Endothelial cell of umbilical vein (primary cell): ENCODE data around the gene SLCO3A1. TPM values are rescaled to one million over a fixed set of nuclear protein-coding genes. Genes with fewer than 3 reads are reported as not detected.

ENCODE experiments used
- BruUV-seq: library from RNA; stranded (reverse); fragments of 400-500 nt; replicated peaks from 2 replicates; lab custom pipeline; 2021; lab: Mats Ljungman, UMichigan
- CTCF ChIA-PET: fragments of 300-600, 350-600 bp; sonication (Branson Sonifier 250); formaldehyde crosslinking; loops from one replicate; lab custom pipeline; 2021; ENCODE audit warnings: antibody characterized with exemption, inconsistent platforms; lab: Charles Lee
- POLR2A ChIA-PET: fragments of 300-600, 350-600 bp; sonication (Branson Sonifier 250); formaldehyde crosslinking; loops from one replicate; lab custom pipeline; 2021; ENCODE audit warnings: antibody characterized with exemption, inconsistent platforms; lab: Charles Lee
- DNase-seq: peaks from one replicate; pipeline ENCODE4 v3.0.0-alpha.2; 2011; ENCODE audit warnings: low read depth, low spot score
- FAIRE-seq: peaks from 2 replicates; lab custom pipeline; 2011; peaks lifted over from hg19 to GRCh38; lab: Jason Lieb, UNC
- H2AFZ ChIP-seq: 2 replicates; pipeline ENCODE4 v1.6.0; 2012; ENCODE audit warnings: low read depth, low read length, control low read depth, inconsistent platforms
- H3K27ac ChIP-seq: 2 replicates; pipeline ENCODE4 v1.5.1; 2011; ENCODE audit warnings: low read depth, mild to moderate bottlenecking, control low read depth, low read length, moderate library complexity; ENCODE audit not compliant: insufficient read depth
- H3K27me3 ChIP-seq, 2 experiments: 2 replicates each; pipeline versions ENCODE4 v1.6.0 to v1.6.1; 2011; ENCODE audit warnings: low read length in 2 of 2, mixed read lengths in 1 of 2; ENCODE audit not compliant: control insufficient read depth in 2 of 2, insufficient read depth in 2 of 2
- H3K36me3 ChIP-seq, 2 experiments: 2 replicates in 1 of 2; 3 replicates in 1 of 2; pipeline ENCODE4 v1.5.1; 2011; ENCODE audit warnings: low read length in 2 of 2, mild to moderate bottlenecking in 1 of 2, moderate library complexity in 1 of 2; ENCODE audit not compliant: control insufficient read depth in 2 of 2, insufficient read depth in 2 of 2; ENCODE audit errors: extremely low read depth in 1 of 2
- H3K4me1 ChIP-seq: 3 replicates; pipeline ENCODE4 v1.5.1; 2011; ENCODE audit warnings: mild to moderate bottlenecking, low read length; ENCODE audit not compliant: control insufficient read depth, insufficient read depth; ENCODE audit errors: extremely low read depth
- H3K4me2 ChIP-seq: 2 replicates; pipeline ENCODE4 v1.6.1; 2011; ENCODE audit warnings: low read length, control low read depth, mixed read lengths; ENCODE audit not compliant: insufficient read depth
- H3K4me3 ChIP-seq, 3 experiments: fragments of 200-600 bp in 1 of 3; sonication (generic), shearing (Covaris generic) in 1 of 3; replicated peaks in 1 of 3; 2 replicates each; pipeline ENCODE4 v1.5.1; 2011 to 2016; ENCODE audit warnings: control low read depth in 3 of 3, low read length in 3 of 3, mild to moderate bottlenecking in 2 of 3, inconsistent platforms in 1 of 3, low read depth in 1 of 3, moderate library complexity in 1 of 3; ENCODE audit not compliant: insufficient read depth in 1 of 3
- H3K79me2 ChIP-seq: 2 replicates; pipeline ENCODE4 v1.6.0; 2012; ENCODE audit warnings: low read length, inconsistent platforms; ENCODE audit not compliant: control insufficient read depth, insufficient read depth
- H3K9ac ChIP-seq: replicated peaks from 2 replicates; pipeline ENCODE3; 2011; ENCODE audit warnings: low read length, control low read depth; ENCODE audit not compliant: insufficient read depth; ENCODE audit errors: extremely low read depth
- H3K9me1 ChIP-seq: replicated peaks from 3 replicates; pipeline ENCODE4 v1.6.0; 2011; ENCODE audit warnings: mild to moderate bottlenecking, low read length; ENCODE audit not compliant: control insufficient read depth, insufficient read depth; ENCODE audit errors: extremely low read depth
- H3K9me3 ChIP-seq: replicated peaks from 2 replicates; pipeline ENCODE4 v1.5.1; 2012; ENCODE audit warnings: low read length, inconsistent platforms; ENCODE audit not compliant: control insufficient read depth, insufficient read depth
- H4K20me1 ChIP-seq: replicated peaks from 2 replicates; pipeline ENCODE3; 2011; ENCODE audit warnings: mild to moderate bottlenecking, low read length; ENCODE audit not compliant: control insufficient read depth, insufficient read depth; ENCODE audit errors: extremely low read depth
- EZH2 ChIP-seq: IDR thresholded peaks from 2 replicates; pipeline ENCODE4 v1.6.1; 2012; ENCODE audit warnings: borderline replicate concordance, low read depth, mild to moderate bottlenecking, moderate library complexity, low read length, inconsistent platforms; ENCODE audit not compliant: severe bottlenecking
- FOS ChIP-seq: IDR thresholded peaks from 2 replicates; pipeline ENCODE4 v1.6.1; 2011; ENCODE audit warnings: mild to moderate bottlenecking, low read length, moderate library complexity, borderline replicate concordance; ENCODE audit not compliant: insufficient read depth
- GATA2 ChIP-seq: IDR thresholded peaks from 2 replicates; pipeline ENCODE4 v1.7.0; 2011; ENCODE audit warnings: low read depth, mild to moderate bottlenecking, moderate library complexity, mixed read lengths, low read length; ENCODE audit not compliant: insufficient read length, insufficient read depth
- JUN ChIP-seq: IDR thresholded peaks from 2 replicates; pipeline ENCODE4 v1.6.1; 2011; ENCODE audit warnings: borderline replicate concordance, low read depth; ENCODE audit not compliant: insufficient read length, insufficient read depth
- MYC ChIP-seq: IDR thresholded peaks from one replicate; pipeline ENCODE4 v1.6.1; 2011; ENCODE audit warnings: mild to moderate bottlenecking, low read depth, low read length
- POLR2A ChIP-seq: IDR thresholded peaks from 2 replicates; pipeline ENCODE4 v1.6.1; 2012; ENCODE audit warnings: low read depth, mild to moderate bottlenecking, control low read depth, low read length
- POLR2AphosphoS5 ChIP-seq: IDR thresholded peaks from 2 replicates; pipeline ENCODE4 v1.6.1; 2012; ENCODE audit warnings: low read depth, mild to moderate bottlenecking, control low read depth, low read length, moderate library complexity; ENCODE audit not compliant: insufficient read depth
- dilution Hi-C: fragments of 300-500 bp; cut with MboI; formaldehyde crosslinking; loops from one replicate; pipeline ENCODE4 v1.15.0; 2019; ENCODE audit warnings: low sequenced_read_pairs; ENCODE audit not compliant: extremely low pct_ligation_motif_present
- intact Hi-C: fragments of 100-400 bp; cut with micrococcal nuclease; formaldehyde crosslinking; loops from one replicate; pipeline ENCODE4 v1.10.0; 2022
- polyA plus RNA-seq, 4 experiments: library from polyadenylated mRNA; depleted of rRNA in 3 of 4; stranded (reverse) in 3 of 4; unstranded in 1 of 4; fragments of >200 nt; gene quantifications; 2 replicates each; pipeline versions ENCODE4 v1.2.1 to v1.2.3, GENCODE V29; 2011 to 2012; ENCODE audit warnings: missing spikeins in 1 of 4
- total RNA-seq: library from RNA; stranded (reverse); gene quantifications from 2 replicates; pipeline ENCODE4 v1.2.3, GENCODE V29; 2021
- TF ChIP-seq, protein P1 (sequence below), 2 donors: IDR thresholded peaks; 1 replicate in 1 of 2; 2 replicates in 1 of 2; pipeline ENCODE4 v1.5.1; 2011; ENCODE audit warnings: low read length in 2 of 2, mild to moderate bottlenecking in 2 of 2, moderate library complexity in 2 of 2, control low read depth in 1 of 2, inconsistent platforms in 1 of 2, low read depth in 1 of 2; ENCODE audit not compliant: insufficient read depth in 1 of 2; ENCODE audit errors: extremely low read depth in 1 of 2
- TF ChIP-seq, protein P2 (sequence below): IDR thresholded peaks from 2 replicates; pipeline ENCODE4 v1.6.1; 2011; ENCODE audit not compliant: insufficient read depth, insufficient read length

Gene SLCO3A1
- total and polyA plus RNA-seq, 2 donors (not counting 3 experiments of a cell fraction or from before 2014, with no cell fraction given): 0.88 to 0.92 TPM

DNA sequence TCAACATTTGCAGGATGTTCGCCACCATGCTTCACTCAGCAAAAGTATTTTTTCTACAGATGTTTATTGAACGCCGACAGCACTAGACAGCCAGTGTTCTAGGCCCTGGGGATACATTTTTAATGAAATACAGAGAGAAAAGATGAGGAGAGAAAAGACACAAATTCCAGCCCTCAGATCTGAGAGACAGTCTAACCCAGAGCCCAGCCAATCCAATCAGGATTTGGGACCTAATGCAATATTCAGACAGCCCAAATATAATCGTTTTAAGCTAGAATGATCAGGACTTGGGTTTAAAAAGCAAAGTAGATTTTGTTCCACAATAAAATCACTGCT lies 174.8 kb downstream of the SLCO3A1 start:
- Histone ChIP-seq H3K9ac (no peak overlapping the region), H2AFZ (no peak overlapping the region)

More for the DNA sequence above, 174.8 kb downstream of the SLCO3A1 start:
- ChIA-PET CTCF (no interaction called here), POLR2A (no interaction called here)
- Histone ChIP-seq H3K27ac (no peak overlapping the region), H3K4me1 (no peaks in the 10 kb centered on the region), H3K9me3 (peaks cover 1% of the 10 kb centered on the region), H4K20me1 (no peaks in the 10 kb centered on the region), H3K9me1 (no peaks in the 10 kb centered on the region), H3K27me3 (no peaks in the 10 kb centered on the region), H3K4me3 (no peak overlapping the region), H3K4me2 (no peak overlapping the region), H3K79me2 (no peaks in the 10 kb centered on the region), H3K36me3 (no peaks in the 10 kb centered on the region)
- intact Hi-C loops: no loop called here
- DNase-seq: no peak
- no TSS peak for BruUV-seq
- TF ChIP-seq MYC: no peak
- TF ChIP-seq GATA2: no peak
- TF ChIP-seq FOS: no peak
- TF ChIP-seq EZH2: no peak
- TF ChIP-seq JUN: no peak
- no peak for TF ChIP-seq POLR2A
- TF ChIP-seq, protein P1, sequence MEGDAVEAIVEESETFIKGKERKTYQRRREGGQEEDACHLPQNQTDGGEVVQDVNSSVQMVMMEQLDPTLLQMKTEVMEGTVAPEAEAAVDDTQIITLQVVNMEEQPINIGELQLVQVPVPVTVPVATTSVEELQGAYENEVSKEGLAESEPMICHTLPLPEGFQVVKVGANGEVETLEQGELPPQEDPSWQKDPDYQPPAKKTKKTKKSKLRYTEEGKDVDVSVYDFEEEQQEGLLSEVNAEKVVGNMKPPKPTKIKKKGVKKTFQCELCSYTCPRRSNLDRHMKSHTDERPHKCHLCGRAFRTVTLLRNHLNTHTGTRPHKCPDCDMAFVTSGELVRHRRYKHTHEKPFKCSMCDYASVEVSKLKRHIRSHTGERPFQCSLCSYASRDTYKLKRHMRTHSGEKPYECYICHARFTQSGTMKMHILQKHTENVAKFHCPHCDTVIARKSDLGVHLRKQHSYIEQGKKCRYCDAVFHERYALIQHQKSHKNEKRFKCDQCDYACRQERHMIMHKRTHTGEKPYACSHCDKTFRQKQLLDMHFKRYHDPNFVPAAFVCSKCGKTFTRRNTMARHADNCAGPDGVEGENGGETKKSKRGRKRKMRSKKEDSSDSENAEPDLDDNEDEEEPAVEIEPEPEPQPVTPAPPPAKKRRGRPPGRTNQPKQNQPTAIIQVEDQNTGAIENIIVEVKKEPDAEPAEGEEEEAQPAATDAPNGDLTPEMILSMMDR (IDR thresholded peaks at IDR 0.05; ENCODE audit: extremely low read depth in 1 of 2, insufficient read depth in 1 of 2, low read depth in 1 of 2, low read length in 2 of 2): no peak
- TF ChIP-seq POLR2AphosphoS5: no peak
- TF ChIP-seq, protein P2, sequence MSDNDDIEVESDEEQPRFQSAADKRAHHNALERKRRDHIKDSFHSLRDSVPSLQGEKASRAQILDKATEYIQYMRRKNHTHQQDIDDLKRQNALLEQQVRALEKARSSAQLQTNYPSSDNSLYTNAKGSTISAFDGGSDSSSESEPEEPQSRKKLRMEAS: no peak
- FAIRE-seq: no peak
- dilution Hi-C loops: no loop called here
